ENCODE measurements around the gene SMYD3. TPM values are rescaled to one million over a fixed set of nuclear protein-coding genes. Genes with fewer than 3 reads are reported as not detected.

The SMYD3 gene
- total and polyA plus RNA-seq, 2 of the 13 experiments (the other 11 are each of a cell fraction or from before 2014, with no cell fraction given) = 27.7 to 35.8 TPM

DNA sequence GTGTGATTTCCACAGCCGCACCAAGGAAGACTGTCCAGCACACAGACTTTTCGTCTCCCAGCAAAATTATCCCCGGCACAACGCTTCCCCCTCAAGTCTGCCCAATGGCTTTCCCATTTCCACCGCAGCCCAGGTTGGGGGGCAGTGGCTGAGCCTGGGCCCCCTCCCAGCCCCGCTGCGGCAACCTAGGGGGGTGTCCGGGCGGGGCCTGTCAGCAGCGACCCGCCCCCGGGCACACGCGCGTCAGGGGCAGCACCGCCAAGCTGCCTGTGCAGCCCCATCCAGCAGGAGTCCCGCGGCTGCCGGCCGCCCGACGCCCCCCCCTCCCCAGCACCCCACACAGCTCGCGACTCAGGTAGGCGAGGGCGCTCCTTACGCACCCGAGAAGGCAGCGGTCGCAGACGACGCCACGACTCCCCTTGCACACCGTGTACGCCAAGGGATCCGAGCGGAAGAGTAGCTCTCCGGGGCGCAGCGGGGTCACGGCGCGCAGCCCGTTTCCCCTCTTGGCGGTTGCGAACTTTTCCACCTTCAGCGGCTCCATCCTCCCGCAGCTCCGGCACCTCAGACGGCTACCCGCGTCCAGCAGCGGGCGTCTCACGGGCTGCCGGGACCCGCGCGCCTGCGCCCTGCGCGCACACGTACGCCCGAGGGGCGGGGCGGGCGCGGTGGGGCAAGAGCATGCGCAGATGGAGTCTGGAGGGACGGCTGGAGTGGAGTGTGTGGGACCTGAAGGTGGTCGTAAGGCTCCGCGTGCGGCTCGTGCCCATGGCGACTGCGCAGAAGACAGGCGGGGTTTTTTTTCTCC lies at the start of gene SMYD3 (continued):
- TF ChIP-seq UBTF (CRISPR knock-in tag; IDR thresholded peaks at IDR 0.05) (peak; percentile 59; the same call in 1 of the 2 replicates), RBM22 (optimal IDR thresholded peaks at IDR 0.05; ENCODE audit: low read length) (no peak), ZNF33B (CRISPR knock-in tag; IDR thresholded peaks at IDR 0.05) (no peak), ZBTB42 (CRISPR knock-in tag; IDR thresholded peaks at IDR 0.05) (no peak), THAP8 (CRISPR knock-in tag; IDR thresholded peaks at IDR 0.05; ENCODE audit: borderline replicate concordance) (0 out of 2 replicates have a peak, but pooled peaks have one; percentile 17), TCF7L2 (IDR thresholded peaks at IDR 0.05; ENCODE audit: low read depth, low read length) (no peak), ZNF772 (CRISPR knock-in tag; IDR thresholded peaks at IDR 0.05) (no peak), ZBTB43 (CRISPR knock-in tag; conservative IDR thresholded peaks at IDR 0.05) (peak; percentile 49; the same call in 1 of the 2 replicates), SAFB2 (CRISPR knock-in tag; IDR thresholded peaks at IDR 0.05; ENCODE audit: borderline replicate concordance, low read depth) (no peak), KLF9 (CRISPR knock-in tag; IDR thresholded peaks at IDR 0.05; ENCODE audit: low read depth) (no peak), SKI (IDR thresholded peaks at IDR 0.05; ENCODE audit: partially characterized antibody) (no peak), ZNF704 (CRISPR knock-in tag; IDR thresholded peaks at IDR 0.05; ENCODE audit: borderline replicate concordance) (0 out of 2 replicates have a peak, but pooled peaks have one; percentile 38), CHD4 (IDR thresholded peaks at IDR 0.05; ENCODE audit: borderline replicate concordance, low read length) (no peak)
- TF ChIP-seq, protein P1, sequence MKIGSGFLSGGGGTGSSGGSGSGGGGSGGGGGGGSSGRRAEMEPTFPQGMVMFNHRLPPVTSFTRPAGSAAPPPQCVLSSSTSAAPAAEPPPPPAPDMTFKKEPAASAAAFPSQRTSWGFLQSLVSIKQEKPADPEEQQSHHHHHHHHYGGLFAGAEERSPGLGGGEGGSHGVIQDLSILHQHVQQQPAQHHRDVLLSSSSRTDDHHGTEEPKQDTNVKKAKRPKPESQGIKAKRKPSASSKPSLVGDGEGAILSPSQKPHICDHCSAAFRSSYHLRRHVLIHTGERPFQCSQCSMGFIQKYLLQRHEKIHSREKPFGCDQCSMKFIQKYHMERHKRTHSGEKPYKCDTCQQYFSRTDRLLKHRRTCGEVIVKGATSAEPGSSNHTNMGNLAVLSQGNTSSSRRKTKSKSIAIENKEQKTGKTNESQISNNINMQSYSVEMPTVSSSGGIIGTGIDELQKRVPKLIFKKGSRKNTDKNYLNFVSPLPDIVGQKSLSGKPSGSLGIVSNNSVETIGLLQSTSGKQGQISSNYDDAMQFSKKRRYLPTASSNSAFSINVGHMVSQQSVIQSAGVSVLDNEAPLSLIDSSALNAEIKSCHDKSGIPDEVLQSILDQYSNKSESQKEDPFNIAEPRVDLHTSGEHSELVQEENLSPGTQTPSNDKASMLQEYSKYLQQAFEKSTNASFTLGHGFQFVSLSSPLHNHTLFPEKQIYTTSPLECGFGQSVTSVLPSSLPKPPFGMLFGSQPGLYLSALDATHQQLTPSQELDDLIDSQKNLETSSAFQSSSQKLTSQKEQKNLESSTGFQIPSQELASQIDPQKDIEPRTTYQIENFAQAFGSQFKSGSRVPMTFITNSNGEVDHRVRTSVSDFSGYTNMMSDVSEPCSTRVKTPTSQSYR (CRISPR knock-in tag; IDR thresholded peaks at IDR 0.05; ENCODE audit: borderline replicate concordance) = no peak
- TF ChIP-seq, protein P2, sequence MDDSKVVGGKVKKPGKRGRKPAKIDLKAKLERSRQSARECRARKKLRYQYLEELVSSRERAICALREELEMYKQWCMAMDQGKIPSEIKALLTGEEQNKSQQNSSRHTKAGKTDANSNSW (CRISPR knock-in tag; IDR thresholded peaks at IDR 0.05; ENCODE audit: borderline replicate concordance) = no peak; the same call in 1 of the 2 replicates
- TF ChIP-seq, protein P3, sequence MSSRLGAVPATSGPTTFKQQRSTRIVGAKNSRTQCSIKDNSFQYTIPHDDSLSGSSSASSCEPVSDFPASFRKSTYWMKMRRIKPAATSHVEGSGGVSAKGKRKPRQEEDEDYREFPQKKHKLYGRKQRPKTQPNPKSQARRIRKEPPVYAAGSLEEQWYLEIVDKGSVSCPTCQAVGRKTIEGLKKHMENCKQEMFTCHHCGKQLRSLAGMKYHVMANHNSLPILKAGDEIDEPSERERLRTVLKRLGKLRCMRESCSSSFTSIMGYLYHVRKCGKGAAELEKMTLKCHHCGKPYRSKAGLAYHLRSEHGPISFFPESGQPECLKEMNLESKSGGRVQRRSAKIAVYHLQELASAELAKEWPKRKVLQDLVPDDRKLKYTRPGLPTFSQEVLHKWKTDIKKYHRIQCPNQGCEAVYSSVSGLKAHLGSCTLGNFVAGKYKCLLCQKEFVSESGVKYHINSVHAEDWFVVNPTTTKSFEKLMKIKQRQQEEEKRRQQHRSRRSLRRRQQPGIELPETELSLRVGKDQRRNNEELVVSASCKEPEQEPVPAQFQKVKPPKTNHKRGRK (CRISPR knock-in tag; IDR thresholded peaks at IDR 0.05) = no peak
